Measurements from ENCODE around the gene RHBDF1. TPM values are rescaled to one million over a fixed set of nuclear protein-coding genes. Genes with fewer than 3 reads are reported as not detected.

Gene RHBDF1
- total and polyA plus RNA-seq, 2 of the 13 experiments (the other 11 are each of a cell fraction or from before 2014, with no cell fraction given): 5.4 to 26.9 TPM

DNA sequence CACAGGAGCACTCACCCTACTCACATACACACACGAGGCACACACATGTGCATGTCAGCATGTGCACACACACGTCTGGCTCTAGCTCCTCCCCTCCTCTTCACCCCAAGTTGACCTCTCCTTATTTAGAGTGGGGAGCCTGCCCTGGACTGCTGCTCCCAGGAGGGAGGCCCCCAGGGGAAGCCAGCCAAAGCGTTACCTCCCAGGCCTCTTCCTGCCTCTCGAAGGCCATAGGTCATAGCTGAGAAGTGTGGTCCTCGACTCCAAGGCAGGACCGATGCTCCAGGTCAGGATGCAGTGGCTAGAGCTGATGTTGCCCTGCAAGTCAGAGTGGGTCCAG is 37.8 kb downstream of the RHBDF1 start:
- Histone ChIP-seq H3K4me3 (replicated peaks in 1 of 3; ENCODE audit: insufficient read depth in 1 of 3, low read depth in 2 of 3, low read length in 3 of 3) (no peak overlapping the region), H3K4me2 (ENCODE audit: low read depth, low read length) (no peak overlapping the region), H3K4me1 (ENCODE audit: insufficient read depth, low read length) (peaks cover 13% of the 10 kb centered on the region), H3K79me2 (ENCODE audit: insufficient read depth, low read length) (no peaks in the 10 kb centered on the region), H4K20me1 (ENCODE audit: insufficient read depth, low read length) (no peaks in the 10 kb centered on the region), H3K9me3 (ENCODE audit: low read length) (no peaks in the 10 kb centered on the region), H3K9ac (ENCODE audit: insufficient read depth, low read depth, low read length) (no peak overlapping the region), H3K27ac (ENCODE audit: extremely low read length, insufficient read depth, low read length) (no peak overlapping the region), H3K36me3 (replicated peaks in 1 of 2; ENCODE audit: control insufficient read depth in 1 of 2, insufficient read depth in 2 of 2, low read length in 2 of 2) (no peaks in the 10 kb centered on the region), H2AFZ (ENCODE audit: low read length) (no peak overlapping the region), H3K27me3 (ENCODE audit: control insufficient read depth in 1 of 2, insufficient read depth in 2 of 2, low read length in 2 of 2) (no peaks in the 10 kb centered on the region)
- WGBS (ENCODE audit: low lambda C conversion rate): 82% methylated on average over 6 of the region's 6 CpGs
- no peak for FAIRE-seq
- DNase-seq (ENCODE audit: low spot score): no peak
- intact Hi-C loops (cut with micrococcal nuclease; ENCODE audit: unreplicated experiment) (no loop called here), in situ Hi-C loops (cut with HindIII; ENCODE audit: extremely low pct_ligation_motif_present, low pct_unique_long_range_greater_than_20kb) (no loop called here)
- no peak for TF ChIP-seq PHF8 (CRISPR knock-in tag; IDR thresholded peaks at IDR 0.05)
- TF ChIP-seq MED8 (CRISPR knock-in tag; IDR thresholded peaks at IDR 0.05; ENCODE audit: insufficient replicate concordance): no peak
- no peak for TF ChIP-seq ZNF766 (CRISPR knock-in tag; IDR thresholded peaks at IDR 0.05; ENCODE audit: borderline replicate concordance)
- no peak for TF ChIP-seq ZNF720 (CRISPR knock-in tag; IDR thresholded peaks at IDR 0.05)
- TF ChIP-seq MIXL1 (CRISPR knock-in tag; IDR thresholded peaks at IDR 0.05): no peak
- CTCF ChIA-PET (ENCODE audit: low intra/inter-chr PET ratio, low total read pairs): no interaction called here
- BruUV-seq (replicated peaks): no TSS peak
- POLR2A ChIA-PET: no interaction called here
- ATAC-seq: no peak

DNA sequence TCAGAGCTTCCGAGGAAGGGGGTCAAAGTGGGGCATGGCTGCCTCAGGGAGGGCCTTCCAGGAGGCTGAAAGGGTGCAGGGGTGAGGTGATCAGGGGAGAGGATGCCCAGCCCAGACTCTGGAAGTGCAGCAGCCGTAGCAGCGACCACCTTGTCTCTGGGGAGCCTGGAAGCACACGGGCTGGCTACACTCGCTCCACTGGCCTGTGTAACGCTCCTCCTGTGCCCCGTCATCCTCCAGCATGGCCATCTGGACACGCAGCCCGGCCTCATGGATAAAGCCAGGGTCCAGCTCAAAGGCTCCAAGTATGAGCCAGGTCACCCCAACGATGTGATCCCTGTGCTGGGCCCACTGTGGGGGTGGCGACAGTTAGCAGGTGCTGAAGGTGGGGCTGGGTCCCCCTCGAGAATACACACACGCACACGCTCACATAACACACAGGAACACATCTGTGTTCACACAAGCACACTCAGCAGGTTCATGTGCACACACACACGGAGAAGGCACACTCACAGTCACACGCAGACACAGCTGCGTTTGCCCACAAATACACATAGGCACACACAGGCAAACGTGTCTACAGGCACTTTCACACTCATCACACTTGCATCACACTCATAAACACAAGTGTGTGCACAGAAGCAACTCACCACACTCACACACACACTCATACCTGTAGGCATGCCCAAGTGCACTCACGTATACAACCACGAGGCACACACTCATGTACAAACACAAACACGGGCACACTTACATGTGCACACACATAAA is 38.4 kb downstream of the RHBDF1 start:
- TF ChIP-seq RFX1 (IDR thresholded peaks at IDR 0.05): no peak
- no peak for TF ChIP-seq KMT2A (CRISPR knock-in tag; IDR thresholded peaks at IDR 0.05)
- no peak for TF ChIP-seq TBL1XR1 (IDR thresholded peaks at IDR 0.05; ENCODE audit: borderline replicate concordance, low read length, partially characterized antibody)
- TF ChIP-seq, protein P1, sequence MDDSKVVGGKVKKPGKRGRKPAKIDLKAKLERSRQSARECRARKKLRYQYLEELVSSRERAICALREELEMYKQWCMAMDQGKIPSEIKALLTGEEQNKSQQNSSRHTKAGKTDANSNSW (CRISPR knock-in tag; IDR thresholded peaks at IDR 0.05; ENCODE audit: borderline replicate concordance): no peak
- no peak for TF ChIP-seq ZNF569 (CRISPR knock-in tag; IDR thresholded peaks at IDR 0.05; ENCODE audit: borderline replicate concordance)
- no peak for TF ChIP-seq ZFY (CRISPR knock-in tag; IDR thresholded peaks at IDR 0.05)
- no peak for TF ChIP-seq GTF2F1 (IDR thresholded peaks at IDR 0.05; ENCODE audit: low read length)
- no peak for TF ChIP-seq TBP (CRISPR knock-in tag; IDR thresholded peaks at IDR 0.05)
- no peak for TF ChIP-seq ZNF256 (CRISPR knock-in tag; conservative IDR thresholded peaks at IDR 0.05)
- TF ChIP-seq, protein P2, sequence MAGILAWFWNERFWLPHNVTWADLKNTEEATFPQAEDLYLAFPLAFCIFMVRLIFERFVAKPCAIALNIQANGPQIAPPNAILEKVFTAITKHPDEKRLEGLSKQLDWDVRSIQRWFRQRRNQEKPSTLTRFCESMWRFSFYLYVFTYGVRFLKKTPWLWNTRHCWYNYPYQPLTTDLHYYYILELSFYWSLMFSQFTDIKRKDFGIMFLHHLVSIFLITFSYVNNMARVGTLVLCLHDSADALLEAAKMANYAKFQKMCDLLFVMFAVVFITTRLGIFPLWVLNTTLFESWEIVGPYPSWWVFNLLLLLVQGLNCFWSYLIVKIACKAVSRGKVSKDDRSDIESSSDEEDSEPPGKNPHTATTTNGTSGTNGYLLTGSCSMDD (CRISPR knock-in tag; IDR thresholded peaks at IDR 0.05): no peak
- TF ChIP-seq MYC (CRISPR knock-in tag; IDR thresholded peaks at IDR 0.05; ENCODE audit: borderline replicate concordance): no peak
- Histone ChIP-seq H2AFZ (ENCODE audit: low read length) (no peak overlapping the region), H4K20me1 (ENCODE audit: insufficient read depth, low read length) (no peaks in the 10 kb centered on the region), H3K9me3 (ENCODE audit: low read length) (no peaks in the 10 kb centered on the region), H3K79me2 (ENCODE audit: insufficient read depth, low read length) (no peaks in the 10 kb centered on the region), H3K36me3 (replicated peaks in 1 of 2; ENCODE audit: control insufficient read depth in 1 of 2, insufficient read depth in 2 of 2, low read length in 2 of 2) (no peaks in the 10 kb centered on the region), H3K4me3 (replicated peaks in 1 of 3; ENCODE audit: insufficient read depth in 1 of 3, low read depth in 2 of 3, low read length in 3 of 3) (no peak overlapping the region), H3K9ac (ENCODE audit: insufficient read depth, low read depth, low read length) (no peak overlapping the region), H3K4me2 (ENCODE audit: low read depth, low read length) (no peak overlapping the region), H3K27me3 (ENCODE audit: control insufficient read depth in 1 of 2, insufficient read depth in 2 of 2, low read length in 2 of 2) (no peaks in the 10 kb centered on the region), H3K4me1 (ENCODE audit: insufficient read depth, low read length) (peaks cover 13% of the 10 kb centered on the region), H3K27ac (ENCODE audit: extremely low read length, insufficient read depth, low read length) (no peak overlapping the region)
- ATAC-seq (no peak), DNase-seq (ENCODE audit: low spot score) (no peak), FAIRE-seq (no peak)
- ChIA-PET CTCF (ENCODE audit: low intra/inter-chr PET ratio, low total read pairs) (no interaction called here), POLR2A (no interaction called here)
- intact Hi-C loops (cut with micrococcal nuclease; ENCODE audit: unreplicated experiment): no loop called here
- in situ Hi-C loops (cut with HindIII; ENCODE audit: extremely low pct_ligation_motif_present, low pct_unique_long_range_greater_than_20kb): no loop called here
- no TSS peak for BruUV-seq (replicated peaks)
- 81% methylated on average over 16 of the region's 21 CpGs for WGBS (ENCODE audit: low lambda C conversion rate)

Data from HepG2 (cell line).